GM12874 (cell line): ENCODE measurements around the gene CTIF.

Experiments used
- CTCF ChIP-seq: IDR thresholded peaks from 2 replicates; pipeline ENCODE4 v1.5.1; 2011; ENCODE audit warnings: low read depth, mild to moderate bottlenecking, control low read depth, low read length, moderate library complexity; ENCODE audit not compliant: insufficient read depth

Gene CTIF

GRCh38 chr18:48572402-48573126, 33.7 kb downstream of the CTIF start:
- TF ChIP-seq CTCF, result no peak

GRCh38 chr18:48573632-48574283, 34.9 kb downstream of the CTIF start:
- TF ChIP-seq CTCF, result no peak

GRCh38 chr18:48574667-48575300, 36.0 kb downstream of the CTIF start:
- TF ChIP-seq CTCF, result no peak

- no peak for TF ChIP-seq CTCF
Observed at GRCh38 chr18:48575301-48575657, 36.4 kb downstream of the CTIF start.

- no peak for TF ChIP-seq CTCF
Observed at GRCh38 chr18:48575658-48576456, 37.0 kb downstream of the CTIF start.

- no peak for TF ChIP-seq CTCF
Observed at GRCh38 chr18:48576457-48576771, 37.6 kb downstream of the CTIF start.
